ENCODE measurements around the gene TNFRSF8.

DNA sequence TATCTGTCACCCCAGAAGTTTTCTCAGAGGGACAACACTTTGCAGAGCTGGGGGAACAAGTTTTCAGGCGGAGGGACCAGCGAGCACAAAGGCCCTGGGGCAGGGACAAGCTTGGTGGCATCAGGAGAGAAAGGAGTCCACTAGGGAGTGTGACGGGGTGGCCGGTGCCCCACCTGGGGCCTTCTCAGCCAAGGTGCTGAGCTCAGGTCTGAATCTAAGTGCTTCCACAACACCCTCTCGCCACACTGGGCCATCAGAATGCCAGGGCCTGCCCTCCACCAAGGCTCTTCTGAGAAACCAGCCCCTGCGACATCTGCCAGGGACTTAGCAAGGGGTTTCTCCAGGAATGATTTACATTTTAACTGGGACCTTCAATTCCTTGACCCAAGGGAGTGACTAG, 7.8 kb upstream of the TNFRSF8 start:
- TF ChIP-seq, protein P1, sequence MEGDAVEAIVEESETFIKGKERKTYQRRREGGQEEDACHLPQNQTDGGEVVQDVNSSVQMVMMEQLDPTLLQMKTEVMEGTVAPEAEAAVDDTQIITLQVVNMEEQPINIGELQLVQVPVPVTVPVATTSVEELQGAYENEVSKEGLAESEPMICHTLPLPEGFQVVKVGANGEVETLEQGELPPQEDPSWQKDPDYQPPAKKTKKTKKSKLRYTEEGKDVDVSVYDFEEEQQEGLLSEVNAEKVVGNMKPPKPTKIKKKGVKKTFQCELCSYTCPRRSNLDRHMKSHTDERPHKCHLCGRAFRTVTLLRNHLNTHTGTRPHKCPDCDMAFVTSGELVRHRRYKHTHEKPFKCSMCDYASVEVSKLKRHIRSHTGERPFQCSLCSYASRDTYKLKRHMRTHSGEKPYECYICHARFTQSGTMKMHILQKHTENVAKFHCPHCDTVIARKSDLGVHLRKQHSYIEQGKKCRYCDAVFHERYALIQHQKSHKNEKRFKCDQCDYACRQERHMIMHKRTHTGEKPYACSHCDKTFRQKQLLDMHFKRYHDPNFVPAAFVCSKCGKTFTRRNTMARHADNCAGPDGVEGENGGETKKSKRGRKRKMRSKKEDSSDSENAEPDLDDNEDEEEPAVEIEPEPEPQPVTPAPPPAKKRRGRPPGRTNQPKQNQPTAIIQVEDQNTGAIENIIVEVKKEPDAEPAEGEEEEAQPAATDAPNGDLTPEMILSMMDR (conservative IDR thresholded peaks at IDR 0.05 in 1 of 2, IDR thresholded peaks at IDR 0.05 in 1 of 2; ENCODE audit: low read depth in 1 of 2, low read length in 2 of 2): no peak
- TF ChIP-seq EZH2 (IDR thresholded peaks at IDR 0.05; ENCODE audit: low read length, missing control alignments): no peak
